ENCODE data around the gene IGSF3. TPM values are rescaled to one million over a fixed set of nuclear protein-coding genes. Genes with fewer than 3 reads are reported as not detected.
"Not testable (repeated sequence)": the region's sequence is repeated elsewhere in the genome, so short reads cannot be mapped to it uniquely, and the experiment has no call there.

Gene IGSF3
- total RNA-seq, 4 donors from 2014 or later, result 1.2 to 3.9 (median 3.2) TPM

GRCh38 chr1:116644993-116645392 is 22.5 kb downstream of the IGSF3 start:
- not testable (repeated sequence) for DNase-seq (ENCODE audit: low spot score in 2 of 2); H3K9me3 ChIP-seq; H3K36me3 ChIP-seq; H3K4me3 ChIP-seq; H3K27me3 ChIP-seq; H3K27ac ChIP-seq
- peaks cover 0 to 12% (median 0%) of the 10 kb centered on the region in 4 donors for H3K4me1 ChIP-seq
- whole genome bisulfite sequencing, 2 donors, result 94 to 98% methylated on average over 2 of the region's 2 CpGs

DNA sequence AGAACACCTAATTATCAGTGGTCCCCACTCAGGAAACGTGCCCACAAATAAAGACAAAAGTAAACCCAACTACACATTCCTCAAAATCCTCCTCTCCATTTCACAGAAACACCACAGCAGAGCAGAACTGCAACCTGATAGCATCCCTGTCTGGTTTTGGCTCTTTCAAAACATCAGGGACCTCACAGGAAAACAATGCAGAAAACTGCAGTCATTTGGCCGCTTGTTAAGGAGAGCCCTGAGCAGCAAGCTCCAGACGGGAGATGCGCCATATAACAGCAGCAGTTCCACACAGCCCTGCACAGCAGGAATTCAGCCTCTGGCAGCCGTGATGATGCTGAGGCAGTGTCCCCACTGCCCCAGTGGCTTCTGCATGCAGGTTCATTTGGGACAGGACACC is 23.4 kb downstream of the IGSF3 start:
- not testable (repeated sequence) for H3K4me3 ChIP-seq; H3K36me3 ChIP-seq; H3K9me3 ChIP-seq; DNase-seq (ENCODE audit: low spot score in 2 of 2); H3K27me3 ChIP-seq; H3K27ac ChIP-seq
- WGBS, 2 donors, result 67 to 75% methylated on average over 5 of the region's 5 CpGs
- peaks cover 0 to 12% (median 0%) of the 10 kb centered on the region in 4 donors for H3K4me1 ChIP-seq

DNA sequence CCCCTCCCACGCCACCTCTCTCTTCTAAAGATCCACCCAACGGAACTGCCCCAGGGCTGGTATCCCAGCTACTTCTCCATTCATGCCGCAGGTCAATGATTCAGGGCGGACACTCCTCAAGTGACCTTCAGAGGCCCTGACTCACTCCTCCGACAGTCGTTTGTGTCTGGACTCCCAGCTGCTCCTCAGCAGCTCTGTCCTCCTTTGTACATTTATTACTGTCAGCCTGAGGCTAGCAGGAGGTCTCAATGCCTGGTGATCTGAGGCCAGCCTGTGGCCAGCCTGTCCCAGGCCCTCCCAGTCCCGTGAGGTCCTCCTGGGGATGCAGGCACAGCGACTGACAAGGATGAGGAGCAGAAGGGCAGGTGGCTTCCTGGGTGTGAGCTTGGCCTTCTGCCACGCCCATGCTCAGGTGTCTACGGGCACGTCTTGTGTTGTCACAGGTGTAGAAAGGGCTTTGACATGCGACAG is 24.2 kb downstream of the IGSF3 start:
- peaks cover 0 to 12% (median 0%) of the 10 kb centered on the region in 4 donors for H3K4me1 ChIP-seq
- WGBS, 2 donors, result 79 to 83% methylated on average over 12 of the region's 12 CpGs
- not testable (repeated sequence) for H3K4me3 ChIP-seq; H3K9me3 ChIP-seq; H3K27me3 ChIP-seq; H3K36me3 ChIP-seq; H3K27ac ChIP-seq; DNase-seq (ENCODE audit: low spot score in 2 of 2)

DNA sequence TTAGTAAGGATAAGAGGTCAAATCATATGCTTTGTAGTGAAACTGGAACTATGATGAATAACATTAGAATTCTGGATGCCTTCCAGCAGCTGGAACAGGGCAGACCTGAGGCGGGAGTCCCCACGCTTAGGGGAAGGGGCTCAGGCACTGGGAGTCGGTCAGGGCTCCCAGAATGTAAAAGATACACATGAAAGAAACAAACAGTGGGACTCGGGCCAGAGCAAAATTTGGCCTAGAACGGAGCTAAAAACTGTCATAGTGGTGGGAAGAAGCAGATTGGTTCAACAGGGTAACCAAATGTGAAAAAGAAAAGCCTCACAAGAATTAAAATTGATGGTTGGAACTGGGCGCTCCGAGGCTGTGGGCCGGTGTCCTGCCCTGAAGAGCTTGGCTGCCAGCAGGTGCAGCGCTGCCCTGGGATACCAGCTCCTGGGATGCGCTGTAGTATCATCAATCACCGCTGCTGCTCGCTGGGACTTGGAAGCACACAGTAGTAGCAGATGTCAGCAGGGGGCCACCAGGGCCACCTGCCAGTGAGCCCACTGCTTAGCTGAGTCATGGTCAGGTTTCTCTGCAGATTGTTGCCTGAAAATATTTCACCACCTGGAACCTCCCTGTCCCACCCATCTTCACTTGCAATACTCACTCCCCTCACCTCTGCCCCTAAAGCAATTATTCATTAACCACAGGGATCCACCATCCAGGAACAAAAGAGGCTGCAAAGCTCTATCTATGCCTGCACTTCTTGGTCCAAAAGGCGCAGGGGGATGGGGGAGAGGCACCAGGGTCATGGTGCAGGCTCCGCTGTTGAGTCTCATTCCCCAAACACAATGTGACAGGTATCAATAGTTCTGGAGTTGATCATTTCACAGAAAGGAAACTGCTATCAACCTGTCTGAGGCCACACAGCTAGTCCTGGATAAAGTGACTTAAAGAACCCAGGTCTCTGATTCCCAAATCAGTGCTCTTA is 24.9 kb downstream of the IGSF3 start:
- not testable (repeated sequence) for H3K36me3 ChIP-seq; H3K9me3 ChIP-seq; DNase-seq (ENCODE audit: low spot score in 2 of 2); H3K27me3 ChIP-seq; H3K4me3 ChIP-seq; H3K27ac ChIP-seq
- H3K4me1 ChIP-seq, result peaks cover 0 to 12% (median 0%) of the 10 kb centered on the region in 4 donors
- 64 to 74% methylated on average over 13 to 14 of the region's 14 CpGs for WGBS, 2 donors

- H3K4me3 ChIP-seq; H3K27ac ChIP-seq; H3K27me3 ChIP-seq; H3K4me1 ChIP-seq; H3K36me3 ChIP-seq; DNase-seq (ENCODE audit: low spot score in 2 of 2); H3K9me3 ChIP-seq: not testable (repeated sequence)
- WGBS, 2 donors, result 55 to 74% methylated on average over 2 of the region's 2 CpGs
Measured at GRCh38 chr1:116637583-116637982, 29.9 kb downstream of the IGSF3 start.

DNA sequence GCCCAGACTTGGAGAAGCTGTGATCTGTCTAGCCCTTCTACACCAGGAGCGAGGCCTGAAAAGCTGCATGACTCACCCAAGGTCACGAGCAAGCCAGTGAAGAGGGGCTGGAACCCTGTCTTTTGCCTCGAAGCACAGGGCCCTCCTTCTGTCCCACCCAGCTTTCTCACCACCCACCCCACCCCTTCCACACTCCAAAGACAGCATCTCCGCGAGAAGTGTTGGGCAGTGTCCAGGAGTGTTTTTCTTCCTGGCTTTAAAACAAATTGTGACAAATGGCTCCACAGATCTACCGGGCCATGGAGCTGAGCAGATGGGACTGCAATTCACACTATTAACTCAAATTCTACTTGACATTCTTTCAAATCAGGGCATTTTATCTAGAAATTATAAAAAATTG is 30.9 kb downstream of the IGSF3 start:
- H3K4me1 ChIP-seq; DNase-seq (ENCODE audit: low spot score in 2 of 2); H3K27ac ChIP-seq; H3K36me3 ChIP-seq; H3K27me3 ChIP-seq; H3K9me3 ChIP-seq; H3K4me3 ChIP-seq: not testable (repeated sequence)
- 66 to 69% methylated on average over 4 to 5 of the region's 6 CpGs for WGBS, 2 donors

GRCh38 chr1:116634386-116634785 is 33.1 kb downstream of the IGSF3 start:
- not testable (repeated sequence) for H3K27ac ChIP-seq; H3K9me3 ChIP-seq; H3K4me3 ChIP-seq; H3K4me1 ChIP-seq; H3K36me3 ChIP-seq; H3K27me3 ChIP-seq; DNase-seq (ENCODE audit: low spot score in 2 of 2)
- 79 to 80% methylated on average over 4 of the region's 4 CpGs for WGBS, 2 donors

DNA sequence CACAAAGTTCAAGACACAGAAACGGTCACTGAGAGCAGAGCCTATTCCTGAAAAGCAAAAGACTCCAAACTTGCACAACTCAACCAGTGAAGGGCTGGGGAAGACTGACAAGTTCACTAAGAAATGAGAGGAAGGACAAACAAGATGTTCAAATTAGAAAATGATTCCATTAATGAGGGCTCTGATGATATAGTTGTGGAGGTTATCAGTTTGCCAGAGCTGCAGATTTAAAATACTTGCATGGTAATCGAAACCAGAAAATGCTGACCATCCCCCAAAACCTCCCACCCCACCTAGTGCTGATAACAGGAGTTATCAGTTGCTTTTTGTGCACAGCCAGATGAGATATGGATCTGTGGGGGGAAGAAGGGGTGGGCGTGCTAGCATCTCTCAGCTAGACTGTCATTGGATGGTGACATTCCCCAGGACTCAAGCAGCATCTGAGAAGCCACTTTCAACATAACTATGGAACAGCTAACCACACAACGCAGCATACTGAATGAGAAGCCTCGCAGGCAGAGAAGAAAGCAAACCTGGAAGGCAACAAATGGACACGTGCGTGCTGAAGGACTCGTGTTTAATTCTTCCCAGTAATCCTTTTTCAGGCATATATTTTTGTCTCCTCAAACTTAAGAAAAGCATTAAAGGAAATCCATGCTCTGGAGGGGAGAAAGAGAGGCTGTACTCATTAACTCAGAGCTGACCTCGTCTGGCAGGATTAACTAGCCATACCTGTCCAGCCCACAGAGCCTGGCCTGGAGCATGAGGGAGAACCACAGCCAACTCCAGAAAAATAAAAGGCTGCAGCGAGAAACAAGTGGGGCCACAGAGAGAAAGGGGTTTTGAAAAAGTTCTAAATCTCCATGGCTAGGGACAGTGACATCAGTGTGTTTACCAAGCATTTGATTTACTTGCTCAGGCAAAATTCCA is 35.3 kb downstream of the IGSF3 start:
- not testable (repeated sequence) for H3K36me3 ChIP-seq; H3K27ac ChIP-seq; H3K27me3 ChIP-seq; H3K9me3 ChIP-seq; H3K4me1 ChIP-seq; H3K4me3 ChIP-seq; DNase-seq (ENCODE audit: low spot score in 2 of 2)
- WGBS, 2 donors, result 55 to 63% methylated on average over 10 of the region's 10 CpGs

DNA sequence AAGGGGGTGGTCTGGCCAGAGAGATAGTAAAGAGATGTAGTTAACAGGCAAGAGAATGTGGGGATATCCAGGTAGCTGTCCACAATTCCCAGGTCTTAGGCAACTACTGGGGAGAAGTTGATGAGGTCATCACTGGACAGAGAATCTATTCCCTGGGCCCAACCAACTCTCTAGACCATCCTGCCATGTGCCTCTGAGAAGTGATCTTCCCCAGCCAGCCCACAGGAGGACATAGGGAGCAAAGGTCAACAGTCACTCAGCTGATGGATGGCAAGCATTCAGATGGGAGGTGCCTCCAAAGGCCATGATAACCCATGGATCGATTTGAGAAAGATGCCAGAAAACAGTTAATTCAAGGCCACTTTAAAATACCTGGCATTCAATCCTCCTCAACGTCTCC is 36.0 kb downstream of the IGSF3 start:
- not testable (repeated sequence) for H3K4me3 ChIP-seq; DNase-seq (ENCODE audit: low spot score in 2 of 2); H3K27ac ChIP-seq

GRCh38 chr1:116630057-116630456 is 37.5 kb downstream of the IGSF3 start:
- 58 to 76% methylated on average over 2 of the region's 2 CpGs for WGBS, 2 donors
- not testable (repeated sequence) for H3K27me3 ChIP-seq, H3K36me3 ChIP-seq

More for the DNA sequence above, 36.0 kb downstream of the IGSF3 start:
- not testable (repeated sequence) for H3K4me1 ChIP-seq, H3K36me3 ChIP-seq, H3K9me3 ChIP-seq, H3K27me3 ChIP-seq
- WGBS, 2 donors, result 58 to 64% methylated on average over 2 of the region's 2 CpGs

DNA sequence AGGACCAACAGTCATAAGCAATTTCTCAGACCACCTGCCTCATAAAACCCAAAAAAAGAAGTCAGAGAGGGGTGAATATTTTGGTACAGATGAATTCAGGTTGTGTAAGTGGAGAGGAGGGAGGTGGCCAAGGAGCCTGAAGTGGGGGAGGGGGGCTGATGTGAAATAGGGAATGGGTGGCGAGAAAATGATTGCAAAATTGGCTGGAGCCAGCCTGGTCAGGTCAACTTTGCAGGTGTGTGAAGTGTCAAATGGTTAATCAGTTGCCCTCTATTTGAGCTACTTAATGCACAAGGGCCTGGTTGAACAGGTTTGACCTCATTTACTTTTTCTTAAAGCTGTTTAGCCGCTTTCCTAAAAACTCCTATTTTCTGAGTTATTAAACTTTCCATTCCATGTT is 38.1 kb downstream of the IGSF3 start:
- not testable (repeated sequence) for H3K9me3 ChIP-seq; H3K4me1 ChIP-seq; H3K4me3 ChIP-seq; H3K36me3 ChIP-seq; H3K27ac ChIP-seq; H3K27me3 ChIP-seq; DNase-seq (ENCODE audit: low spot score in 2 of 2)
- WGBS, 2 donors, result 95 to 100% methylated on average over 2 of the region's 2 CpGs

More at GRCh38 chr1:116630057-116630456, 37.5 kb downstream of the IGSF3 start:
- H3K4me3 ChIP-seq; DNase-seq (ENCODE audit: low spot score in 2 of 2); H3K27ac ChIP-seq; H3K9me3 ChIP-seq; H3K4me1 ChIP-seq: not testable (repeated sequence)
